IMR-90 (cell line): Measurements from ENCODE around the gene HIPK3. TPM values are rescaled to one million over a fixed set of nuclear protein-coding genes. Genes with fewer than 3 reads are reported as not detected.
A peak's percentile ranks its signal among the peaks of the same experiment; 100 is the strongest.

Source experiments
- BHLHE40 ChIP-seq: fragments of 150-350 bp; IDR thresholded peaks from 2 replicates; pipeline ENCODE4 v1.6.1; 2016; ENCODE audit warnings: mild to moderate bottlenecking, low read depth, low read length
- FOS ChIP-seq: fragments of 150-350 bp; IDR thresholded peaks from 2 replicates; pipeline ENCODE4 v1.6.1; 2016; ENCODE audit warnings: low read depth, low read length
- polyA plus RNA-seq, 3 experiments: library from polyadenylated mRNA; depleted of rRNA; stranded (reverse); fragments of >200 nt; gene quantifications; 2 replicates each; pipeline ENCODE4 v1.2.3, GENCODE V29; 2012; ENCODE audit warnings: low replicate concordance in 1 of 3
- total RNA-seq: library from RNA; depleted of rRNA; stranded (reverse); fragments of >200 nt; gene quantifications from 2 replicates; pipeline ENCODE4 v1.2.3, GENCODE V29; 2012
- TF ChIP-seq, protein P1 (sequence below): fragments of 150-350 bp; IDR thresholded peaks from 2 replicates; pipeline ENCODE4 v1.6.1; 2016; ENCODE audit warnings: low read depth, mild to moderate bottlenecking, low read length, moderate library complexity, borderline replicate concordance

Gene HIPK3
- total and polyA plus RNA-seq, 2 of the 4 experiments (the other 2 are of a cell fraction): 8.3 to 103 TPM

DNA sequence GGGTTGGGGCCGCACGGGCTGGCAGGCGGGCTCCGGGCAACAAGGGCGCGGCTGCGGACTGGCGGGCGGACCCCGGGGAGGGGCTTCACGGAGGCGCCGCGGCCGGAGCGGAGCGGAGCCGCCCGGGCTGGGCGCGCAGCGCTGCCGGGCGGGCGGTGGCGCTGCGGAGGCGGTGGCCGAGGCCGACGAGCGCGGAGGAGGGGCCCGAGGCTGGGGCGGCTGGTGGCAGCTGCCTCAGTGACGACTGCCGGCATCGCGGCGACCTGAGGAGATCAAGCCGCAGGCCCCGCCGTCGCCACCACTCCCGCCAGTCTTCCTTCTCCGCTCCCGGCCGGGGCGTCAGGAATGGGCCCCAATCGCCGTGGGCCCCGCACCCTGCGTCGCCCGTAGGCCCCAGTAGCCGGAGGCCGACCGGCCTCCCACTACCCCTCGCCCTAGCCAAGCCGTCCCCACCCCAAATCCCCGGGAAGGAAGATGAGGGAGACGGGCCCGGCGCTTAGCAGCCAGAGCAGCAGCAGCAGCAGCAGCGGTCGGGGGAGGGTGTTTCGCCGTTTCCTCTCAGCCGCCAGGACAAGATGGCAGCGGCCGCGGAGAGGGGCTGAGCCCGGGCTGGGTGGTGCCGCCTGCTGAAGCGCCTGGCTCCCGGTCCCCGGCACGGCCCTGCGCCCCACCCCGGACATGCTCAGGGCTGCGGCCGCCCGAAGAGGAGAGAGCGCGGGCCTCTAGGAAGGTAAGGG lies at the start of gene HIPK3 (continued):
- TF ChIP-seq, protein P1, sequence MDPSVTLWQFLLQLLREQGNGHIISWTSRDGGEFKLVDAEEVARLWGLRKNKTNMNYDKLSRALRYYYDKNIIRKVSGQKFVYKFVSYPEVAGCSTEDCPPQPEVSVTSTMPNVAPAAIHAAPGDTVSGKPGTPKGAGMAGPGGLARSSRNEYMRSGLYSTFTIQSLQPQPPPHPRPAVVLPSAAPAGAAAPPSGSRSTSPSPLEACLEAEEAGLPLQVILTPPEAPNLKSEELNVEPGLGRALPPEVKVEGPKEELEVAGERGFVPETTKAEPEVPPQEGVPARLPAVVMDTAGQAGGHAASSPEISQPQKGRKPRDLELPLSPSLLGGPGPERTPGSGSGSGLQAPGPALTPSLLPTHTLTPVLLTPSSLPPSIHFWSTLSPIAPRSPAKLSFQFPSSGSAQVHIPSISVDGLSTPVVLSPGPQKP: no peak
- TF ChIP-seq BHLHE40: peak; percentile 26; the same call in 1 of the 2 replicates
- no peak for TF ChIP-seq FOS
